Lower leg skin (tissue), 4 donors: Measurements from ENCODE around the gene PLEKHA6. TPM values are rescaled to one million over a fixed set of nuclear protein-coding genes. Genes with fewer than 3 reads are reported as not detected.
"Not testable (repeated sequence)": the region's sequence is repeated elsewhere in the genome, so short reads cannot be mapped to it uniquely, and the experiment has no call there.

Experiments used
- DNase-seq, 2 donors: peaks; one replicate each; pipeline ENCODE4 v3.0.0-alpha.2; 2019; ENCODE audit warnings: low spot score in 2 of 2
- H3K4me3 ChIP-seq: fragments of 200-600 bp; sonication (generic); 2 replicates; pipeline ENCODE4 v1.5.1; 2017; ENCODE audit warnings: mild to moderate bottlenecking, low read depth; ENCODE audit not compliant: poor library complexity, severe bottlenecking
- CTCF ChIP-seq, 3 donors: fragments of 450-650 bp; IDR thresholded peaks; one replicate each; pipeline ENCODE4 v1.5.1; 2016; ENCODE audit warnings: antibody characterized with exemption in 3 of 3, mild to moderate bottlenecking in 3 of 3, moderate library complexity in 2 of 3
- POLR2A ChIP-seq, 2 donors: fragments of 450-650 bp; IDR thresholded peaks; one replicate each; pipeline ENCODE4 v1.6.1; 2016 to 2017; ENCODE audit warnings: antibody characterized with exemption in 2 of 2, mild to moderate bottlenecking in 1 of 2, moderate library complexity in 1 of 2
- WGBS, 2 donors: methylation state at CpG; one replicate each; pipeline ENCODE4 v1.1.5; 2018; 5-methylcytosine and 5-hydroxymethylcytosine counted together
- intact Hi-C: fragments of 100-400 bp; cut with DNase I; formaldehyde crosslinking; loops from one replicate; pipeline ENCODE4 v1.15.0; 2023; ENCODE audit warnings: low total_unique reads
- total RNA-seq, 4 donors: library from RNA; depleted of rRNA; stranded (reverse); fragments of >200 nt; gene quantifications; one replicate each; pipeline ENCODE4 v1.1.0, GENCODE V29; 2016

PLEKHA6 gene
- total RNA-seq, 4 donors from 2014 or later, result 1.7 to 16.4 (median 11.1) TPM

- WGBS, 2 donors, result 69 to 92% methylated on average over 1 of the region's 1 CpG
- H3K4me3 ChIP-seq, result no peak overlapping the region
- TF ChIP-seq CTCF (IDR thresholded peaks at IDR 0.05) (no peak), POLR2A (IDR thresholded peaks at IDR 0.05) (no peak)
- intact Hi-C loops, result no loop called here
- no peak for DNase-seq
These were observed 24.2 kb downstream of the PLEKHA6 start for GRCh38 chr1:204335533-204335932.

- H3K4me3 ChIP-seq, result no peak overlapping the region
- WGBS, 2 donors, result 86 to 88% methylated on average over 1 of the region's 1 CpG
- intact Hi-C loops, result no loop called here
- no peak for DNase-seq
- no peak for TF ChIP-seq CTCF (IDR thresholded peaks at IDR 0.05)
- TF ChIP-seq POLR2A (IDR thresholded peaks at IDR 0.05), result no peak
These were observed 24.6 kb downstream of the PLEKHA6 start for GRCh38 chr1:204335085-204335484.

GRCh38 chr1:204334455-204334854, 25.3 kb downstream of the PLEKHA6 start:
- DNase-seq, result no peak
- no peak for TF ChIP-seq POLR2A (IDR thresholded peaks at IDR 0.05)
- no peak for TF ChIP-seq CTCF (IDR thresholded peaks at IDR 0.05)
- 95 to 96% methylated on average over 7 of the region's 7 CpGs for WGBS, 2 donors
- intact Hi-C loops, result no loop called here
- H3K4me3 ChIP-seq, result no peak overlapping the region

- no peak for TF ChIP-seq POLR2A (IDR thresholded peaks at IDR 0.05)
- no peak for TF ChIP-seq CTCF (IDR thresholded peaks at IDR 0.05)
- WGBS, 2 donors, result 49 to 62% methylated on average over 2 of the region's 2 CpGs
- intact Hi-C loops, result no loop called here
- H3K4me3 ChIP-seq, result no peak overlapping the region
- no peak for DNase-seq
These were observed 26.3 kb downstream of the PLEKHA6 start for GRCh38 chr1:204333427-204333826.

- H3K4me3 ChIP-seq, result no peak overlapping the region
- DNase-seq, result no peak
- WGBS, 2 donors, result 81 to 84% methylated on average over 13 of the region's 13 CpGs
- TF ChIP-seq CTCF (IDR thresholded peaks at IDR 0.05), result no peak
- TF ChIP-seq POLR2A (IDR thresholded peaks at IDR 0.05), result no peak
- intact Hi-C loops, result no loop called here
These were observed 27.8 kb downstream of the PLEKHA6 start for GRCh38 chr1:204331847-204332487.

- TF ChIP-seq CTCF (IDR thresholded peaks at IDR 0.05) (no peak), POLR2A (IDR thresholded peaks at IDR 0.05) (no peak)
- intact Hi-C loops, result no loop called here
- DNase-seq, result no peak
- 83 to 86% methylated on average over 3 of the region's 3 CpGs for WGBS, 2 donors
- H3K4me3 ChIP-seq, result no peak overlapping the region
These were observed 28.5 kb downstream of the PLEKHA6 start for GRCh38 chr1:204331275-204331674.

GRCh38 chr1:204327870-204328269, 31.9 kb downstream of the PLEKHA6 start:
- intact Hi-C loops, H3K4me3 ChIP-seq, DNase-seq: not testable (repeated sequence)
- 92 to 95% methylated on average over 3 of the region's 3 CpGs for WGBS, 2 donors
